GM18498 (cell line): ENCODE data around the gene SIGLECL1.

Experiments used
- ATAC-seq: cut with Tn5 transposase; IDR thresholded peaks from one replicate; pipeline ENCODE4 v1.9.1; 2021; ENCODE audit warnings: mild to moderate bottlenecking, moderate library complexity; ENCODE audit not compliant: unreplicated experiment

SIGLECL1 gene

DNA sequence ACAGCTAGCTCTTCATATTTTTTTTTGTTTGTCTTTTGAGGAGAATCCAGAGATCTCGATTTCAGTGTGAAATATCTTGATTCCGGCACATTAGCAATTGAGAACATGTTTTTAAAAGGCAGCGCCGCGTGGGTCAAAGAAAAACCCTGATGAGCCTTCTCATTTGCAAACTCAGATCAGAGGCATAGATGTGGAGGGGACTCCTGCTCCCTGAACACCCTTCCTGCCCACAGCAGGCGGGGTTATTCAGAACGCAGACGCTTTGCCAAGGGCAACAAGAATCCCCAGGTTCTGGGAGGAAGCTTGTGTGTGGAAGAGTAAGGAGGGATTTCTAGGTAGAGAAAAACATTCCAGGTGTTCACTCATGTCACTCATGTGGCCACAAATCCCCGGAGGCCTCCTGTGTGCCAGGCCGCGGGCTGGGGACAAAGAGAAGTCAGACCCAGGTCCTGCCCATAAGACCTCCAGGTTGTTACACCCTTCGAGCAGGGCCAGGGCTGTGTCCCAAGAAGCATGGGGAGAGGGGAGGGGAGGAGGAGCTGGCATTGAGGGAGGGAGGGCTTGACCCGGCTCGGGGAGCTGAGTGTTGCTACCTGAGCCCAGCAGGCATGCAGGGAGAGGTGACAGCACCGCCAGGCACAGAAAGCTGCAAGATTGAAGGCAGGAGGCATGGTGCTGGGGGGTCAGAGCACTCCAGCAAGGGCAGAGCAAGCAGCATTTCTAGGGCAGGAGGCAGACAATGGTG, 44.7 kb downstream of the SIGLECL1 start:
- ATAC-seq = no peak

- no peak for ATAC-seq
Observed at GRCh38 chr19:51296336-51297093, 45.6 kb downstream of the SIGLECL1 start.

GRCh38 chr19:51297406-51297805, 46.5 kb downstream of the SIGLECL1 start:
- no peak for ATAC-seq

DNA sequence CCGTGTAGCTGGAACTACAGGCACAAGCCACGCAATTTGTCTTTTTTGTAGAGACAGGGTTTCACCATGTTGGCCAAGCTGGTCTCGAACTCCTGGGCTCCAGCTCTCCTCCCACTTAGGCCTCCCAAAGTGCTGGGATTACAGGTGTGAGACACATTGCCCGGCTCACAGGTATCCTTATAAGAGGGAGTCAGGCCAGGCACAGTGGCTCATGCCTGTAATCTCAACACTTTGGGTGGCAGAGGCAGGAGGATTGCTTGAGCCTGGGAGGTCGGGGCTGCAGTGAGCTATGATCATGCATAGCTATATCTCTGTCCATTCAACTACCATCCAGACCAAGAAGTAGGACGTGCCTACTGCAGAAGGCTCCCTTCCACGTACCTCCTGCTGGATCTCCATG, 50.4 kb downstream of the SIGLECL1 start:
- no peak for ATAC-seq

DNA sequence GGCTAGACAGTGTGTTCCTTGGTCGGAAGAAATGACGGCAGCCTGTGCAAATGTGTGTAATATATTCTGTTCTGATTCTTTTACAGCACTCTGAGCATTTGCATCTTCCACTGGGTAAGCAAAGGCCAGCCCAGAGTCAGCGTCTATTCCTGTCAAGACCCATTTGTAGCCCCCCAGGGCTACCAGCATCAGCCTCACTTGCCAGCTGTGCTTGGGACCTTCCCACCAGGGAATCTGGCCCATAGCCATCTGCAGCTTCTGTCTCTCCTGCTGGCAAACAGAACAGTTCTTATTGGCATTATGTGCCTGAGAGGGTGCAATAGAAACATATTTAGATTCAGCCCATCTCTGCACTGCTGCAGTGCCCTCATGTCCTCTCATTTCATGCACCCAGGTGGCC, 54.6 kb downstream of the SIGLECL1 start:
- no peak for ATAC-seq

- no peak for ATAC-seq
Observed at GRCh38 chr19:51311351-51312257, 60.7 kb downstream of the SIGLECL1 start, which contains the start of gene IGLON5. IGLON5 (plus strand) TSS chr19:51311644; CDS start chr19:51311848, 204 bp downstream.

- ATAC-seq = no peak
Observed at GRCh38 chr19:51316688-51317087, 65.8 kb downstream of the SIGLECL1 start.

DNA sequence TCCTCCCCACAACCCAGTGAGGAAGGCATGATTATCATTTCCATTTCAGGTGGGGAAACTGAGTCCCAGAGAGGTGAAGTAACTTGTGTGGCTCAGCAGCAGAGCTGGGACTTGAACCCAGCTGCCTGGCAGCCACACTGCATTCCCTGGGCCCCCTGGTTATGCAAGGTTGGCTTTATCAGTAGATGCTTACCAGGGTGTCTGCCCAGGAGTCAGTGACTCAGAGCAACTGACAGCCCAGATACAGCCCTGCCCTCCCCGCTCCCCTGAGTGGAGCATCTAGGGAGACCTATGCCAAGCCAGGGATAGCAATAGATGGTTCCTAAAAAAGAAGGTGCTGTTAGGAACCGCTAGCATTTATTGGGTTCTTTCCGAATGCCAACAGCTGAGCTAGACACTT, 66.5 kb downstream of the SIGLECL1 start:
- ATAC-seq = no peak

DNA sequence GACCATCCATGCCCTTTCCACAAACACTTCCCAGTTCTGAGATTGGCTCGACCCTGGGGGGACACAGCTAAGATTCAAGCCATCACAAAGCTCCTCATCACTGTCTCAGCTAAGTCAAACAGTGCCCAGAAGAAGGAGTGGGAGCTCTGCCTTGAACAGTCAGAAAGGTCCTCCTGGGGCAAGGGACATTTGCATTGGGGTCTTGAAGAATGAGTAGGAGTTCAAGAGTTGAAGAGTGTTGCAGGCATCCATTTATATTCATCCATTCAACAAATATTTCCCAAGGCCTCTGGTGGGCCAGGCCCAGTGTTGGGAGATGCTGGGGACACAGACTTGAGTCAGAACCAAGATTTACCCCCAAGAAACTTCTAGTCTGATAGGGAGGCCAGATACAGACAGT, 67.1 kb downstream of the SIGLECL1 start:
- no peak for ATAC-seq
